ENCODE measurements around the gene TLCD1. TPM values are rescaled to one million over a fixed set of nuclear protein-coding genes. Genes with fewer than 3 reads are reported as not detected.

The TLCD1 gene
- total RNA-seq, 1 donor, result 8.2 TPM

DNA sequence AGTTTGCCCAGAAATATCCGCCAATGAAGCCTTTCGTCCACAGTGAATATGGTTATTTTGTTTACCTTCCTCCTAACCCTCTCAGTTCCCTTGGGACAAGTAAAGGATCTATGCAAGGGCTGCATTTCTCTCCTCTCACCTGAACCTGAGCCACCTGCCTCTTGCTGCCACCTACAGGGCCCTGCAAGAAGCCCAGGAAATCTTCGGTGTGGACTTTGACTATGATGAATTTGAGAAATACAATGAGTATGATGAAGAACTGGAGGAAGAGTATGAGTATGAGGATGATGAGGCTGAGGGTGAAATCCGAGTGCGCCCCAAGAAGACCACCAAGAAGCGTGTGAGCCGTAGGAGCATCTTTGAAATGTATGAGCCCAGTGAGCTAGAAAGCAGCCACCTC lies 50.1 kb downstream of the TLCD1 start:
- TF ChIP-seq, protein P1, sequence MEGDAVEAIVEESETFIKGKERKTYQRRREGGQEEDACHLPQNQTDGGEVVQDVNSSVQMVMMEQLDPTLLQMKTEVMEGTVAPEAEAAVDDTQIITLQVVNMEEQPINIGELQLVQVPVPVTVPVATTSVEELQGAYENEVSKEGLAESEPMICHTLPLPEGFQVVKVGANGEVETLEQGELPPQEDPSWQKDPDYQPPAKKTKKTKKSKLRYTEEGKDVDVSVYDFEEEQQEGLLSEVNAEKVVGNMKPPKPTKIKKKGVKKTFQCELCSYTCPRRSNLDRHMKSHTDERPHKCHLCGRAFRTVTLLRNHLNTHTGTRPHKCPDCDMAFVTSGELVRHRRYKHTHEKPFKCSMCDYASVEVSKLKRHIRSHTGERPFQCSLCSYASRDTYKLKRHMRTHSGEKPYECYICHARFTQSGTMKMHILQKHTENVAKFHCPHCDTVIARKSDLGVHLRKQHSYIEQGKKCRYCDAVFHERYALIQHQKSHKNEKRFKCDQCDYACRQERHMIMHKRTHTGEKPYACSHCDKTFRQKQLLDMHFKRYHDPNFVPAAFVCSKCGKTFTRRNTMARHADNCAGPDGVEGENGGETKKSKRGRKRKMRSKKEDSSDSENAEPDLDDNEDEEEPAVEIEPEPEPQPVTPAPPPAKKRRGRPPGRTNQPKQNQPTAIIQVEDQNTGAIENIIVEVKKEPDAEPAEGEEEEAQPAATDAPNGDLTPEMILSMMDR (IDR thresholded peaks at IDR 0.05; ENCODE audit: insufficient read depth, low read depth, low read length), result no peak

DNA sequence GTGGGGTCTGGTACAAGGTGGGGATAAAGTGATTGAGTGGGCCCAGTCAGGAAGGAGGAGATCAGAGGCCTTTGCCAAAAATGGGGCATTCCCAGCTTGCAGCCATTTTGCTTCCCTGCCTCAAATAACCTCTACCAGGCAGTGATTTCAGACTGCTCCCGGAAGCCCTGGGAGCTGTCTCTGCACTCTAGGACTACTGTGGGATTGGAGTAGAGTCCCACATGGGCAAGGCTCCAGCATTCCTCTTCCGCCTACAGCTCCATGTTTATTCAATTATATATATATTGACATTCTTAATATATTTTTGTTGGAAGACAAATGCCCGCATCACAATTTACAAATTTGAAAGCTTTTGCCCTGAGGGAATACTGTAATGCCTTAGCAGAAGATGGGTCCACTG lies 50.5 kb downstream of the TLCD1 start:
- TF ChIP-seq, protein P1 (IDR thresholded peaks at IDR 0.05; ENCODE audit: insufficient read depth, low read depth, low read length), result no peak
- no peak for DNase-seq (ENCODE audit: low read depth)
- H3K4me3 ChIP-seq (ENCODE audit: low read depth, low read length), result no peak overlapping the region

More for the DNA sequence above, 50.1 kb downstream of the TLCD1 start:
- no peak overlapping the region for H3K4me3 ChIP-seq (ENCODE audit: low read depth, low read length)
- no peak for DNase-seq (ENCODE audit: low read depth)

Small RNA genes within 50 kb of the gene (small RNA-seq; reads per million reads assigned to genes)
- gene SNORD42A (not detected), gene SNORD42B (0.66 reads per million), gene SNORD4A (not detected), gene SNORD4B (not detected)

Other genes starting within 250 kb of the TLCD1 start
- not detected in 2 replicates for gene FOXN1, start 219.9 kb downstream of the TLCD1 start, total RNA-seq
- gene UNC119, start 173.6 kb downstream of the TLCD1 start, total RNA-seq, result 19.6 and 21.6 TPM in 2 replicates
- gene PIGS, start 154.7 kb downstream of the TLCD1 start, total RNA-seq, result 48.3 and 52.7 TPM in 2 replicates
- 28.9 and 41.6 TPM in 2 replicates for gene ALDOC, start 149.3 kb downstream of the TLCD1 start, total RNA-seq
- gene SPAG5, start 127.2 kb downstream of the TLCD1 start, total RNA-seq, result 21.9 and 38.4 TPM in 2 replicates
- gene RSKR, start 112.0 kb downstream of the TLCD1 start, total RNA-seq, result 4.8 and 5.6 TPM in 2 replicates
- 143 and 176 TPM in 2 replicates for gene BLTP2, start 81.1 kb downstream of the TLCD1 start, total RNA-seq
- gene SDF2, start 64.3 kb downstream of the TLCD1 start, total RNA-seq, result 41.6 and 57.4 TPM in 2 replicates
- 52.2 and 54.4 TPM in 2 replicates for gene SUPT6H, start 64.0 kb downstream of the TLCD1 start, total RNA-seq
- gene PROCA1, start 14.3 kb downstream of the TLCD1 start, total RNA-seq, result under 0.01 and 1.6 TPM in 2 replicates
- gene RAB34, start 8.4 kb downstream of the TLCD1 start, total RNA-seq, result 148 and 185 TPM in 2 replicates
- 336 and 532 TPM in 2 replicates for gene RPL23A, start 6.2 kb downstream of the TLCD1 start, total RNA-seq
- 2.2 and 7.4 TPM in 2 replicates for gene NEK8, start 2.6 kb upstream of the TLCD1 start, total RNA-seq
- 37.7 and 64.8 TPM in 2 replicates for gene TRAF4, start 17.8 kb upstream of the TLCD1 start, total RNA-seq
- 5.5 and 6.9 TPM in 2 replicates for gene FAM222B, start 116.6 kb upstream of the TLCD1 start, total RNA-seq
- 29.6 and 39.3 TPM in 2 replicates for gene ERAL1, start 128.8 kb upstream of the TLCD1 start, total RNA-seq
- 39.6 and 43.6 TPM in 2 replicates for gene FLOT2, start 171.5 kb upstream of the TLCD1 start, total RNA-seq
- 2.6 and 3.5 TPM in 2 replicates for gene DHRS13, start 176.8 kb upstream of the TLCD1 start, total RNA-seq
- gene PHF12, start 225.3 kb upstream of the TLCD1 start, total RNA-seq, result 22.5 and 23.2 TPM in 2 replicates

Data from fibroblast of villous mesenchyme (primary cell).